ENCODE measurements around the gene SAFB2. TPM values are rescaled to one million over a fixed set of nuclear protein-coding genes. Genes with fewer than 3 reads are reported as not detected.

The SAFB2 gene
- polyA plus RNA-seq, 1 of the 3 experiments (the other 2 are of a cell fraction), result 37.7 TPM

DNA sequence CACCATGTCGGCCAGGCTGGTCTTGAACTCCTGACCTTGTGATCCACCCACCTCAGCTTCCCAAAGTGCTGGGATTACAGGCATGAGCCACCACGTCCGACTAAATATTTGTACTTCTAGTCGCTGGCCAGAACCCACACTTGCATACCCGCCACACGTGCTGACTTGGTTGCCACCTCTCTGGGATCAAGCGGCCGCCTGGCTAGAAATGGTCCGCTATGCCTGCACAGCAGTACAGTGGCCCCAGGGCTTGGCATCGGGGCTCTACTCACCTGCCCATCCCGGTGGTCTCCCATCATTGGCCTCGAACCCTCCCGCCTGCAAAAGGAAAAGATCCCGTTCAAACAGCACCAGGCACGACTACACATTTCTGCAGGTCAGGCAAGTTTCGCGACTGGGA, 31.1 kb downstream of the SAFB2 start:
- peaks cover 0 to 9% of the 10 kb centered on the region in 2 experiments; a peak in 1 of 4 replicates for H3K4me1 ChIP-seq (ENCODE audit: control insufficient read depth in 1 of 2, insufficient read depth in 2 of 2, low read depth in 1 of 2, low read length in 1 of 2)
- H3K9ac ChIP-seq, result no peak overlapping the region
- H3K27ac ChIP-seq (ENCODE audit: low read depth in 2 of 2, low read length in 1 of 2), result no peak overlapping the region
- no peak for TF ChIP-seq CTCF (IDR thresholded peaks at IDR 0.05)
- no peak for TF ChIP-seq NRF1 (IDR thresholded peaks at IDR 0.05; ENCODE audit: low read depth, low read length)
- TF ChIP-seq IRF3 (IDR thresholded peaks at IDR 0.05; ENCODE audit: low read depth, low read length), result no peak
- TF ChIP-seq, protein P1, sequence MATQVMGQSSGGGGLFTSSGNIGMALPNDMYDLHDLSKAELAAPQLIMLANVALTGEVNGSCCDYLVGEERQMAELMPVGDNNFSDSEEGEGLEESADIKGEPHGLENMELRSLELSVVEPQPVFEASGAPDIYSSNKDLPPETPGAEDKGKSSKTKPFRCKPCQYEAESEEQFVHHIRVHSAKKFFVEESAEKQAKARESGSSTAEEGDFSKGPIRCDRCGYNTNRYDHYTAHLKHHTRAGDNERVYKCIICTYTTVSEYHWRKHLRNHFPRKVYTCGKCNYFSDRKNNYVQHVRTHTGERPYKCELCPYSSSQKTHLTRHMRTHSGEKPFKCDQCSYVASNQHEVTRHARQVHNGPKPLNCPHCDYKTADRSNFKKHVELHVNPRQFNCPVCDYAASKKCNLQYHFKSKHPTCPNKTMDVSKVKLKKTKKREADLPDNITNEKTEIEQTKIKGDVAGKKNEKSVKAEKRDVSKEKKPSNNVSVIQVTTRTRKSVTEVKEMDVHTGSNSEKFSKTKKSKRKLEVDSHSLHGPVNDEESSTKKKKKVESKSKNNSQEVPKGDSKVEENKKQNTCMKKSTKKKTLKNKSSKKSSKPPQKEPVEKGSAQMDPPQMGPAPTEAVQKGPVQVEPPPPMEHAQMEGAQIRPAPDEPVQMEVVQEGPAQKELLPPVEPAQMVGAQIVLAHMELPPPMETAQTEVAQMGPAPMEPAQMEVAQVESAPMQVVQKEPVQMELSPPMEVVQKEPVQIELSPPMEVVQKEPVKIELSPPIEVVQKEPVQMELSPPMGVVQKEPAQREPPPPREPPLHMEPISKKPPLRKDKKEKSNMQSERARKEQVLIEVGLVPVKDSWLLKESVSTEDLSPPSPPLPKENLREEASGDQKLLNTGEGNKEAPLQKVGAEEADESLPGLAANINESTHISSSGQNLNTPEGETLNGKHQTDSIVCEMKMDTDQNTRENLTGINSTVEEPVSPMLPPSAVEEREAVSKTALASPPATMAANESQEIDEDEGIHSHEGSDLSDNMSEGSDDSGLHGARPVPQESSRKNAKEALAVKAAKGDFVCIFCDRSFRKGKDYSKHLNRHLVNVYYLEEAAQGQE (IDR thresholded peaks at IDR 0.05; ENCODE audit: low read depth, low read length), result no peak
- TF ChIP-seq FOSL2 (IDR thresholded peaks at IDR 0.05; ENCODE audit: borderline replicate concordance, low read depth), result no peak
- no peak for TF ChIP-seq RXRA (IDR thresholded peaks at IDR 0.05; ENCODE audit: borderline replicate concordance, low read depth)
- no peak for TF ChIP-seq FOXM1 (IDR thresholded peaks at IDR 0.05; ENCODE audit: low read depth)
- TF ChIP-seq MXI1 (IDR thresholded peaks at IDR 0.05; ENCODE audit: low read depth, low read length), result no peak
- no peak for TF ChIP-seq EP300 (IDR thresholded peaks at IDR 0.05; ENCODE audit: borderline replicate concordance in 1 of 2, low read depth in 1 of 2, low read length in 1 of 2)
- no peak for TF ChIP-seq RAD21 (IDR thresholded peaks at IDR 0.05; ENCODE audit: low read length)
- TF ChIP-seq, protein P2, sequence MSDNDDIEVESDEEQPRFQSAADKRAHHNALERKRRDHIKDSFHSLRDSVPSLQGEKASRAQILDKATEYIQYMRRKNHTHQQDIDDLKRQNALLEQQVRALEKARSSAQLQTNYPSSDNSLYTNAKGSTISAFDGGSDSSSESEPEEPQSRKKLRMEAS (IDR thresholded peaks at IDR 0.05; ENCODE audit: low read depth), result no peak
- TF ChIP-seq EZH2phosphoT487 (IDR thresholded peaks at IDR 0.05; ENCODE audit: borderline replicate concordance, low read depth), result no peak
- TF ChIP-seq NFIC (IDR thresholded peaks at IDR 0.05; ENCODE audit: borderline replicate concordance), result no peak
- TF ChIP-seq, protein P3, sequence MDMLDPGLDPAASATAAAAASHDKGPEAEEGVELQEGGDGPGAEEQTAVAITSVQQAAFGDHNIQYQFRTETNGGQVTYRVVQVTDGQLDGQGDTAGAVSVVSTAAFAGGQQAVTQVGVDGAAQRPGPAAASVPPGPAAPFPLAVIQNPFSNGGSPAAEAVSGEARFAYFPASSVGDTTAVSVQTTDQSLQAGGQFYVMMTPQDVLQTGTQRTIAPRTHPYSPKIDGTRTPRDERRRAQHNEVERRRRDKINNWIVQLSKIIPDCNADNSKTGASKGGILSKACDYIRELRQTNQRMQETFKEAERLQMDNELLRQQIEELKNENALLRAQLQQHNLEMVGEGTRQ (IDR thresholded peaks at IDR 0.05; ENCODE audit: borderline replicate concordance, low read depth, low read length), result no peak
- H2AFZ ChIP-seq (ENCODE audit: low read depth), result no peak overlapping the region
- no peaks in the 10 kb centered on the region for H3K9me2 ChIP-seq
- ChIA-PET CTCF (no interaction called here), POLR2A (no interaction called here)
- no peaks in the 10 kb centered on the region for H3F3A ChIP-seq (replicated peaks; ENCODE audit: insufficient read depth)
- no peaks in the 10 kb centered on the region for H3K27me3 ChIP-seq (ENCODE audit: insufficient read depth)
- no peak for DNase-seq
- H3K4me2 ChIP-seq, result no peak overlapping the region
- no peak overlapping the region for H3K4me3 ChIP-seq (ENCODE audit: low read depth in 2 of 2, low read length in 1 of 2)
- no peaks in the 10 kb centered on the region for H3K79me2 ChIP-seq (ENCODE audit: insufficient read depth)
- H3K36me3 ChIP-seq (replicated peaks in 1 of 2; ENCODE audit: control insufficient read depth in 1 of 2, insufficient read depth in 2 of 2, low read length in 1 of 2), result peaks cover 9 to 87% of the 10 kb centered on the region in 2 experiments
- 93% methylated on average over 12 of the region's 17 CpGs for WGBS (ENCODE audit: low lambda C conversion rate)
- no peaks in the 10 kb centered on the region for H4K20me1 ChIP-seq (ENCODE audit: insufficient read depth)
- no peaks in the 10 kb centered on the region for H3K9me3 ChIP-seq
